HepG2 (cell line): ENCODE data around the gene IRF3. TPM values are rescaled to one million over a fixed set of nuclear protein-coding genes. Genes with fewer than 3 reads are reported as not detected.

Experiments
- ARHGAP35 ChIP-seq: sonication (generic); formaldehyde crosslinking; IDR thresholded peaks from 2 replicates; pipeline ENCODE4 v1.9.0; 2022; ENCODE audit warnings: mild to moderate bottlenecking, inconsistent platforms, moderate library complexity, missing genetic modification reagents, borderline replicate concordance
- DMTF1 ChIP-seq: sonication (generic); formaldehyde crosslinking; IDR thresholded peaks from 2 replicates; pipeline ENCODE4 v1.4.0; 2020; ENCODE audit warnings: mild to moderate bottlenecking, missing genetic modification reagents
- DNMT1 ChIP-seq: sonication (generic); formaldehyde crosslinking; IDR thresholded peaks from 2 replicates; pipeline ENCODE4 v1.5.1; 2020; ENCODE audit warnings: mild to moderate bottlenecking, missing genetic modification reagents
- GTF2F1 ChIP-seq: fragments of 150-350 bp; IDR thresholded peaks from 2 replicates; pipeline ENCODE4 v1.6.1; 2014; ENCODE audit warnings: low read length
- KLF11 ChIP-seq: IDR thresholded peaks from 2 replicates; pipeline ENCODE4 v1.6.1; 2016; ENCODE audit warnings: missing compliant biosample characterization
- MIER3 ChIP-seq: IDR thresholded peaks from 2 replicates; pipeline ENCODE4 v1.6.1; 2016; ENCODE audit warnings: missing compliant biosample characterization, borderline replicate concordance
- MIXL1 ChIP-seq: IDR thresholded peaks from 2 replicates; pipeline ENCODE4 v1.6.1; 2016
- MNT ChIP-seq: fragments of 450-650 bp; IDR thresholded peaks from 2 replicates; pipeline ENCODE4 v1.6.1; 2016
- POGZ ChIP-seq: sonication (generic); formaldehyde crosslinking; IDR thresholded peaks from 2 replicates; pipeline ENCODE4 v1.4.0; 2020; ENCODE audit warnings: mild to moderate bottlenecking, missing genetic modification reagents
- RELA ChIP-seq: sonication (generic); formaldehyde crosslinking; IDR thresholded peaks from 2 replicates; pipeline ENCODE4 v1.4.0; 2020; ENCODE audit warnings: missing genetic modification reagents
- SNAPC5 ChIP-seq: sonication (generic); formaldehyde crosslinking; IDR thresholded peaks from 2 replicates; pipeline ENCODE4 v1.8.1; 2023; ENCODE audit warnings: mild to moderate bottlenecking, missing genetic modification reagents, borderline replicate concordance
- SP1 ChIP-seq, 2 experiments: fragments of 450-650 bp in 1 of 2; sonication (generic) in 1 of 2; formaldehyde crosslinking in 1 of 2; IDR thresholded peaks; 2 replicates each; pipeline versions ENCODE4 v1.4.0 to v1.6.1; 2016 to 2020; ENCODE audit warnings: missing genetic modification reagents in 1 of 2
- THAP9 ChIP-seq: sonication (generic); formaldehyde crosslinking; IDR thresholded peaks from 2 replicates; pipeline ENCODE4; 2020; ENCODE audit warnings: missing genetic modification reagents, mild to moderate bottlenecking, borderline replicate concordance
- XBP1 ChIP-seq: sonication (generic); formaldehyde crosslinking; IDR thresholded peaks from 2 replicates; pipeline ENCODE4 v1.5.0; 2020; ENCODE audit warnings: missing genetic modification reagents
- ZFP37 ChIP-seq: sonication (generic); formaldehyde crosslinking; IDR thresholded peaks from 2 replicates; pipeline ENCODE4 v1.4.0; 2020; ENCODE audit warnings: missing genetic modification reagents, borderline replicate concordance
- ZNF253 ChIP-seq: sonication (generic); formaldehyde crosslinking; IDR thresholded peaks from 2 replicates; pipeline ENCODE4 v1.8.0; 2022; ENCODE audit warnings: mild to moderate bottlenecking, missing genetic modification reagents, borderline replicate concordance
- ZNF510 ChIP-seq: sonication (generic); formaldehyde crosslinking; IDR thresholded peaks from 2 replicates; pipeline ENCODE4 v1.4.0; 2020; ENCODE audit warnings: low read depth, mild to moderate bottlenecking, missing genetic modification reagents
- ZNF513 ChIP-seq: sonication (generic); formaldehyde crosslinking; conservative IDR thresholded peaks from 2 replicates; pipeline ENCODE4 v1.5.0; 2020; ENCODE audit warnings: missing genetic modification reagents
- ZNF558 ChIP-seq: sonication (generic); formaldehyde crosslinking; IDR thresholded peaks from 2 replicates; pipeline ENCODE4 v1.9.0; 2022; ENCODE audit warnings: mild to moderate bottlenecking, missing genetic modification reagents, borderline replicate concordance
- ZNF660 ChIP-seq: sonication (generic); formaldehyde crosslinking; IDR thresholded peaks from 2 replicates; pipeline ENCODE4 v1.5.1; 2020; ENCODE audit warnings: mild to moderate bottlenecking, low read depth, missing genetic modification reagents, borderline replicate concordance
- ZNF720 ChIP-seq: sonication (generic); formaldehyde crosslinking; IDR thresholded peaks from 2 replicates; pipeline ENCODE4 v1.4.0; 2020; ENCODE audit warnings: missing genetic modification reagents
- ZNF747 ChIP-seq: sonication (generic); formaldehyde crosslinking; IDR thresholded peaks from 2 replicates; pipeline ENCODE4 v1.8.1; 2023; ENCODE audit warnings: missing genetic modification reagents, mild to moderate bottlenecking, borderline replicate concordance
- polyA plus RNA-seq, 8 experiments: library from polyadenylated mRNA; depleted of rRNA in 3 of 8; stranded (reverse) in 7 of 8; unstranded in 1 of 8; fragments of >200 nt; fragmentation: Illumina TruSeq in 4 of 8; extraction: Trizol in 4 of 8; gene quantifications; 2 replicates each; pipeline versions ENCODE4 v1.2.1 to v1.2.3, GENCODE V29; 2011 to 2016; ENCODE audit warnings: low read depth in 4 of 8, missing spikeins in 1 of 8, mixed read lengths in 1 of 8; ENCODE audit not compliant: insufficient read depth in 1 of 8
- total RNA-seq, 5 experiments: library from RNA; depleted of rRNA; stranded (reverse); fragments of >200 nt; fragmentation: Illumina TruSeq; extraction: Trizol; gene quantifications; 2 replicates each; pipeline ENCODE4 v1.2.3, GENCODE V29; 2016; ENCODE audit warnings: low read depth in 1 of 5

Gene IRF3
- total and polyA plus RNA-seq, 2 of the 13 experiments (the other 11 are each of a cell fraction or from before 2014, with no cell fraction given): 61.9 to 65.5 TPM

- TF ChIP-seq ZNF510 (CRISPR knock-in tag): no peak
- no peak for TF ChIP-seq ZNF253 (CRISPR knock-in tag)
- TF ChIP-seq THAP9 (CRISPR knock-in tag): no peak
- TF ChIP-seq ZNF513: no peak
- TF ChIP-seq DNMT1 (CRISPR knock-in tag): no peak
- peak; percentile 41; the same call in 1 of the 2 replicates for TF ChIP-seq POGZ (CRISPR knock-in tag)
- TF ChIP-seq MNT: peak; percentile 85
- TF ChIP-seq DMTF1 (CRISPR knock-in tag): no peak
- no peak for TF ChIP-seq ZFP37 (CRISPR knock-in tag)
- 0 out of 2 replicates have a peak, but pooled peaks have one; percentile 58 for TF ChIP-seq GTF2F1
- TF ChIP-seq ZNF660: no peak
- peak; percentile 72; the same call in 1 of the 2 replicates for TF ChIP-seq ZNF747 (CRISPR knock-in tag)
- 0 out of 2 replicates have a peak, but pooled peaks have one; percentile 38 for TF ChIP-seq SNAPC5
- no peak for TF ChIP-seq XBP1
- no peak for TF ChIP-seq SP1 (IDR thresholded peaks at IDR 0.05)
- TF ChIP-seq SP1 (CRISPR knock-in tag; IDR thresholded peaks at IDR 0.05): 0 out of 2 replicates have a peak, but pooled peaks have one; percentile 2
- TF ChIP-seq ZNF720 (CRISPR knock-in tag): 0 out of 2 replicates have a peak, but pooled peaks have one; percentile 53
- no peak for TF ChIP-seq ARHGAP35 (CRISPR knock-in tag)
- peak; percentile 35; the same call in 1 of the 2 replicates for TF ChIP-seq MIXL1 (CRISPR knock-in tag)
- no peak; the same call in 1 of the 2 replicates for TF ChIP-seq RELA (CRISPR knock-in tag)
- no peak for TF ChIP-seq KLF11 (CRISPR knock-in tag)
- TF ChIP-seq MIER3 (CRISPR knock-in tag): peak; percentile 53; the same call in 1 of the 2 replicates
- TF ChIP-seq ZNF558 (CRISPR knock-in tag): no peak
Observed at GRCh38 chr19:49677231-49677900, 11.7 kb upstream of the IRF3 start, which contains the start of gene PRMT1 (continued).
